Measurements from ENCODE around the gene PHKB.
A peak's percentile ranks its signal among the peaks of the same experiment; 100 is the strongest.
"Not testable (repeated sequence)": the region's sequence is repeated elsewhere in the genome, so short reads cannot be mapped to it uniquely, and the experiment has no call there.

PHKB gene

GRCh38 chr16:47519037-47519436, 57.9 kb downstream of the PHKB start:
- no peak for DNase-seq

- DNase-seq, result no peak
These were observed 58.4 kb downstream of the PHKB start for GRCh38 chr16:47519546-47519945.

GRCh38 chr16:47519996-47520679, 59.0 kb downstream of the PHKB start:
- no peak for DNase-seq

- DNase-seq, result no peak
These were observed 62.3 kb downstream of the PHKB start for GRCh38 chr16:47523342-47524006.

- DNase-seq, result no peak
These were observed 62.9 kb downstream of the PHKB start for GRCh38 chr16:47524007-47524405.

GRCh38 chr16:47528431-47528830, 67.3 kb downstream of the PHKB start:
- DNase-seq, result no peak

- no peak for DNase-seq
These were observed 72.7 kb downstream of the PHKB start for GRCh38 chr16:47533744-47534292.

GRCh38 chr16:47538472-47538871, 77.3 kb downstream of the PHKB start:
- no peak for DNase-seq

GRCh38 chr16:47539707-47540670, 78.9 kb downstream of the PHKB start:
- not testable (repeated sequence) for DNase-seq

GRCh38 chr16:47541135-47541534, 80.0 kb downstream of the PHKB start:
- DNase-seq, result not testable (repeated sequence)

- peak; percentile 72 for DNase-seq
These were observed 83.1 kb downstream of the PHKB start for GRCh38 chr16:47544255-47544654.

GRCh38 chr16:47551185-47551584, 90.1 kb downstream of the PHKB start:
- not testable (repeated sequence) for DNase-seq

GRCh38 chr16:47551767-47552166, 90.6 kb downstream of the PHKB start:
- DNase-seq, result not testable (repeated sequence)

GRCh38 chr16:47553853-47554564, 92.9 kb downstream of the PHKB start:
- no peak for DNase-seq

- not testable (repeated sequence) for DNase-seq
These were observed 93.5 kb downstream of the PHKB start for GRCh38 chr16:47554587-47554986.

- DNase-seq, result no peak
These were observed 100.2 kb downstream of the PHKB start for GRCh38 chr16:47561286-47561685.

- no peak for DNase-seq
These were observed 101.2 kb downstream of the PHKB start for GRCh38 chr16:47562366-47562765.

- peak; percentile 53 for DNase-seq
These were observed 104.3 kb downstream of the PHKB start for GRCh38 chr16:47565454-47565853.

GRCh38 chr16:47567321-47567720, 106.2 kb downstream of the PHKB start:
- no peak for DNase-seq

GRCh38 chr16:47568351-47568750, 107.2 kb downstream of the PHKB start:
- DNase-seq, result peak; percentile 5

GRCh38 chr16:47571049-47571448, 109.9 kb downstream of the PHKB start:
- DNase-seq, result no peak

- DNase-seq, result no peak
These were observed 110.6 kb downstream of the PHKB start for GRCh38 chr16:47571711-47572110.

All from activated CD4-positive, alpha-beta T cell treated with anti-CD3 and anti-CD28 coated beads, Interleukin-2, Interleukin-6, amounts not matched to agents 100 ng/mL and 50 ng/mL, durations not matched to agents 16 hours and 8 hours (primary cell).